GM19397 (cell line): ENCODE data around the gene RNF167.

Experiments
- ATAC-seq: cut with Tn5 transposase; IDR thresholded peaks from one replicate; pipeline ENCODE4 v1.9.1; 2021; ENCODE audit warnings: mild to moderate bottlenecking, moderate library complexity; ENCODE audit not compliant: unreplicated experiment

Gene RNF167

GRCh38 chr17:4950075-4950745 lies 10.1 kb downstream of the RNF167 start:
- ATAC-seq = no peak

- no peak for ATAC-seq
Observed at GRCh38 chr17:4950746-4951204, 10.7 kb downstream of the RNF167 start, which contains the start of gene ENO3. Gene ENO3 (plus strand): TSS chr17:4951119. CDS start chr17:4951830, 711 bp downstream.

- no peak for ATAC-seq
Observed at GRCh38 chr17:4951486-4951885, 11.4 kb downstream of the RNF167 start.

- ATAC-seq = no peak
Observed at GRCh38 chr17:4953451-4953961, 13.4 kb downstream of the RNF167 start.

- ATAC-seq = no peak
Observed at GRCh38 chr17:4955091-4955490, 15.0 kb downstream of the RNF167 start.

- no peak for ATAC-seq
Observed at GRCh38 chr17:4956493-4957061, 16.5 kb downstream of the RNF167 start.

GRCh38 chr17:4958102-4958501 lies 18.0 kb downstream of the RNF167 start:
- ATAC-seq = no peak

GRCh38 chr17:4959261-4959965 lies 19.3 kb downstream of the RNF167 start:
- no peak for ATAC-seq

GRCh38 chr17:4960279-4960922 lies 20.3 kb downstream of the RNF167 start:
- no peak for ATAC-seq

GRCh38 chr17:4965311-4965986 lies 25.4 kb downstream of the RNF167 start:
- no peak for ATAC-seq

GRCh38 chr17:4966844-4967538 lies 26.9 kb downstream of the RNF167 start:
- peak; percentile 77 for ATAC-seq

- peak; percentile 63 for ATAC-seq
Observed at GRCh38 chr17:4967539-4968485, 27.7 kb downstream of the RNF167 start, which contains the start of gene SPAG7. Gene SPAG7 (minus strand): TSS chr17:4967817. CDS start chr17:4967804, 13 bp downstream.

- no peak for ATAC-seq
Observed at GRCh38 chr17:4968486-4969046, 28.5 kb downstream of the RNF167 start.

- no peak for ATAC-seq
Observed at GRCh38 chr17:4969047-4969550, 29.0 kb downstream of the RNF167 start.

GRCh38 chr17:4969551-4970173 lies 29.6 kb downstream of the RNF167 start:
- no peak for ATAC-seq

GRCh38 chr17:4970273-4970672 lies 30.2 kb downstream of the RNF167 start:
- no peak for ATAC-seq

GRCh38 chr17:4971826-4972225 lies 31.8 kb downstream of the RNF167 start:
- ATAC-seq = no peak

- no peak for ATAC-seq
Observed at GRCh38 chr17:4972322-4972721, 32.3 kb downstream of the RNF167 start.
